Islet precursor cell (in vitro differentiated cells): Measurements from ENCODE around the gene UBR1.

Source experiments
- DNase-seq: peaks from one replicate; pipeline ENCODE4 v3.0.0-alpha.2; 2018

UBR1 gene

DNA sequence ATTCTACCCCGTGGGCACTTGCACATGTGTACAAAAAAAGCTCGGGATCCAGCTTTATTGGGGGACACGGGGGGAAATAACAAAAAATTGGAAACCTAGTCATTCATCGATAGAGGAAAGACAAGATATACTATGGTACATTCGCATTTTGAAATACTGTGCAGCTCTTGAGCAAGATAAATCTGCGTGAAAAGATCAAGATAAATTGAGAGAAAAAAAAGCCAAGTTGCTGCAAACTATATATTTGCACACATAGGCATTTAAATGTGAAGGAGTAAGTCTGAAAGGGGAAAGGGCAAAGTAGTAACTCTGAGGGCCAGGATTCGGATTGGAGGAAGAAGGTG lies 620 bp upstream of the UBR1 start:
- no peak for DNase-seq

DNA sequence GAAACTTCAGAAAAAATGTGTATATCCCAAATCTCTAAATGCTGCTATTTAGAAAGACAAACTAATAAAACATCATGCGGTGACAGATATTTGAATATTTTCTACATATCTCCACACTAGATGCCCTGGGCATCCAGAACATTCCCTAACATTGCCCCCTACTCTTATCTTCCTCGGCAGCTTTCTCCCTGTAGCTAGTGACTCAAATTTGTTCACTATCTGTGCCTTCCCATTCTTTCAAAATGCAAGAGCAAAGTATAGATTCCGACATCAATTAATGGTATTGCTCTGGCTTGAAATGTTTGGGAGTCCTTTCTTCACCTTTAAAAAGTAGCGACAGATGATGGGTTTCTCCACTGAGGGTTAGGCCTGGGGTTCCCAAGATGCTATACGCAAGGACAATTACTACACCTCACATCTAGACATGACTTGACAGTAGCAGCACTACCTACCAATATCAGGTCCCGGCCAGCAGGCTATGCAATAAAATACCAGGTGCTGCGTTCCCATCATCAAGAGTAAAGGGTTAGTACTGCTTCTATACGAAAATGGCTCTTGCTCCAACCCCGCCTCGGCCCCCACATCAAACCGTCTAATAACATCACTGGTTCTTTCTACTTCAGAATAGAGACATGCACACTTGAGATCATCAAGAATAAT lies 631 bp downstream of the UBR1 start:
- no peak for DNase-seq

DNA sequence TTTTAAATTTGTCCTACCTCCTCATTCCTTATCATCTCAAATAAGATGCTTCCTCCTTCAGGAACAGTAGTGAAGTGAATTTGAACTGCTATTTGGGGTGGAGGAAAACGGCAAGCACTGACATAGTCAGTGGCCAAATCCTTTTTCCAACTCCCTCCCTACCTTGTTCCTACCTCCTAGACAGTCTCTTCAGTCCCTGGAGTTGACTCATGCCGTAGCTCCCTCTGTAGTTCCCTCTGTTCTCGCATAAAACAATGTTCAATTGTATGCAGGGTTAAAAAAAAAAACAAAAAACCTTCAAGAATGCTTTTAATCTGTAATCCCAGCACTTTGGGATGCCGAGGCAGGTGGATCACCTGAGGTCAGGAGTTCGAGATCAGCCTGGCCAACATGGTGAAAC lies 1.4 kb downstream of the UBR1 start:
- DNase-seq = peak; percentile 51

DNA sequence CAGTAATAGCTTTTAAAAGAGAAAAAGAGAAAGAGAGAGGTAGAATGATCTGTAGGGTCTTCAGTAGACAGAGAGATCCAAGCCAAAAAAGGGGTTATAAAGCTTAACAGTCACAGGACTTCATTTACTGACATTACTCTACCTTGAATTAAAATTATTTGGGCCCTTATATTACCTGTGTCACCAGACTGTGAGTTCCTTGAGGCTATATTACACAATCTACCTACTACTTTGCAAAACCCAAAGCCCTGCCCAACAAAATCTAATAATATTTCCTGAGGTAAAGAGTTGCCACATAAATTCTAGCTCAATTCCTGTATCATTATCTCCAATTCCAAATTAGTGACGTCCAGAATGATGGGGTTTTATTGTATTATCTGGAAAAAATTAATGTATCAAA lies 1.9 kb downstream of the UBR1 start:
- DNase-seq = no peak

DNA sequence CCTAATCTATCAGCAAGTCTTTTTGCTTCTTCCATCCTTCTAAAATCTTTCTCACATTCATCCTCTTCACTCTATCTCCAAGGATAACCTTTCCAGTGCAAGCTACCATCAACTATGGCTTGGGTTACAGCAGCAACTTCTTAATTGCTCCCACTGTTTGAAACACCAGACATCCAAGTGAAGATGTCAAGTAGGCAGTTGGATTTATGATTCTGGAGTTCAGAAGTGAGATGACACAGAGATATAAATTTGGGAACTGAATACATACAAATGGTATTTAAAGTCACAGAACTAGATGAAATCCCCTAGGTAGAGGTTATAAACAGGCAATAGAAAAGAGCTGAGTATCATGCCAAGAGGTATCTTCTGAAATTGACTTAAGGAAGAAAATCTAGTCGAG lies 3.7 kb downstream of the UBR1 start:
- no peak for DNase-seq

DNA sequence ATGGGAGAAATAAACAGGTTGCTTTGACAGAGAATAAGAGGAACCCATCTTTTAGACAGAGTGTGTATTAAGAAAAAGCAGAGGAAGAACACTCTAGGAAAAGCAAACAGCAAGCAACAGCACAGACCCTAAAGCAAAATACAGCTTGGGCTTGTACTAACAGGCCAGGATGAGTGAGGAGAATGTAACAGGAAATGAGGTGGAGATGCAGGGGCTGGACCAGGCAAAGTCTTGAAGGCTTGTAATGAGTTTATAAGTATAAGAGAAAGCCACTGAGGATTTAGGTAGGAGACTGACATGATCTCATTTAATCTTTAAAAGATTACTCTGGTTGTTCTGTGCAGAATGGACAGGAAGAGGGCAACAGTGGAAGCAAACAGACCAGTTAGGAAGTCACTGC lies 4.9 kb downstream of the UBR1 start:
- no peak for DNase-seq

DNA sequence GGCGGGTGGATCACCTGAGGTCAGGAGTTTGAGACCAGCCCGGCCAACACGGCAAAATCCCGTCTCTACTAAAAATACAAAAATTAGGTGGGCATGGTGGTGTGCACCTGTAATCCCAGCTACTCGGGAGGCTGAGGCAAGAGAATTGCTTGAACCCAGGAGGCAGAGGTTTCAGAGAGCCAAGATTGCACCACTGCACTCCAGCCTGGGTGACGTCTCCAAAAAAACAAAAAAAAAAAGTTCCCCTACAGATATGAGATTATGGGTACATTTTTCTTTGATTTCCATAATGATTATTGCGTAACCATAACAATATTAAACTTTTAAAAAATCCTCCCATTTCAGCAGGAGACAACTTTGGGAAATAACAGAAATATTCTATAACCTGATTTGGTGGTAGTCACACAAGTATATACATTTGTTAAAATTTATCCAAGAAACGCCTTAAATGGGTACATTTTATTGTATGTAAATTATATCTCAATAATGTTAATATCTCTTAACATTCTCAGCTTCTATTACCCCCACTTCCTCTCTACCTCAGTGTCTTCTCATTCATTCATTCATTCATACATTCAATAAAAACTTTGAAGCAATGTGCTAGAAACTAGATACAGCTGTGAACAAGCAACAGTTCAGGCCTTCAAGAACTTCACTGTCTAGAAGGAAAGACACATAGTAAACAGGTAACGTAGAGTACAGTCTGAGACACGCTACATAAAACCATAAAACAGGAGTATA lies 6.6 kb downstream of the UBR1 start:
- no peak for DNase-seq

DNA sequence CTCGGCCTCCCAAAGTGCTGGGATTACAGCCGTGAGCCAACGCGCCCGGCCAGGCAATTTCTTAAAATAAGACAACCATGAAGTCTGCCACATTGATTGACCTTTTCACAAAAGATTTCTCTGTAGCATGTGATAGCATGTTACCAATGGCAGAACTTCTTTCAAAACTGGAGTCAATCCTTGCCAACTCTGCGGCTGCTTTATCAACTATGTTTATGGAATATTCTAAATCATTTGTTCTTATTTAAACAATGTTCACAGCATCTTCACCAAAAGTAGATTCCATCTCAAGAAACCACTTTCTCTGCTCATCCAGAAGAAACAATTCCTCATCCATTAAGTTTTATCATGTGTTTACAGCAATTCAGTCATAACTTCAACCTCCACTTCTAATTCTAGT lies 9.4 kb downstream of the UBR1 start:
- DNase-seq = no peak

DNA sequence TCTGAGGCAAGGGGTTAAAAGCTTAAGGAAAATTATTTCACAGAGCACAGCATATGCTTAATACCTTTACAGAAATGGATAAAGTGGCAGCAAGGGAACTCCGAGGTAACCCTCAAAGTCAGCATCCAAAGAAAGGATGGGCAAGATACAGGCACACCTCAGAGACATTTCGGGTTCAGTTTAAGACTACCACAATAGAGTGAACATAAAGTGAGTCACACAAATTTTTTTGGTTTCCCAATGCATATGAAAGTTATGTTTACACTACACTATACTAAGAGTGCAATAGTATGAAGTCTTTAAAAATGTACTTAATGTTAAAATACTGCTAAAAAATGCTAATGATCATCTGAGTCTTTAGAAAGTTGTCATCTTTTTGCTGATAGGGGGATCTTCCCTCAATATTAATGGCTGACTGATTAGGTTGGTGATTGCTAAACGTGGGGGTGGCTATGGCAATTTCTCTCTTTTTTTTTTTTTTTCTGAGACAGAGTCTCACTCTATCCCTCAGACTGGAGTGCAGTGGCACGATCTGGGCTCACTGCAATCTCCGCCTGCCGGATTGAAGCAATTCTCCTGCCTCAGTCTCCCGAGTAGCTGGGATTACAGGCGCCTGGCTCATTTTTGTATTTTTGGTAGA lies 10.0 kb downstream of the UBR1 start:
- DNase-seq = no peak

DNA sequence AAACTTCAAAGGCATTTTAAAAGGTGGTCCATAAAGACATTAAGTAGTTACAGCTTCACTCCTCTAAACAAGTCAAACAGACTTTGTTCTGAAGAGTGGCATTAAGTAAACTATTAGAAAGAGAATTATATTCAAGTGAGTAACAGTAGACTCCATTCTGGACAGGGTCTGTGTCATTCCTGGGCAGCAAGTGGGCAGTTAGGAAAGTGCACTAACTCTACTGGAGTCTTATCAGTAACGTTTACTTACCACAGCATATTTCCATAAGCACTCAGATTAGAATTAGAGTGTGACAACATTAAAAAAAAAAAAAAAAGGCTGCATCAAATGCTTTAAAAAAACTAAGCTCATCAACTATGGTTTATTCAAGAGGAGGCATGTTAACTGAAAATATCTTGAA lies 10.6 kb downstream of the UBR1 start:
- no peak for DNase-seq

DNA sequence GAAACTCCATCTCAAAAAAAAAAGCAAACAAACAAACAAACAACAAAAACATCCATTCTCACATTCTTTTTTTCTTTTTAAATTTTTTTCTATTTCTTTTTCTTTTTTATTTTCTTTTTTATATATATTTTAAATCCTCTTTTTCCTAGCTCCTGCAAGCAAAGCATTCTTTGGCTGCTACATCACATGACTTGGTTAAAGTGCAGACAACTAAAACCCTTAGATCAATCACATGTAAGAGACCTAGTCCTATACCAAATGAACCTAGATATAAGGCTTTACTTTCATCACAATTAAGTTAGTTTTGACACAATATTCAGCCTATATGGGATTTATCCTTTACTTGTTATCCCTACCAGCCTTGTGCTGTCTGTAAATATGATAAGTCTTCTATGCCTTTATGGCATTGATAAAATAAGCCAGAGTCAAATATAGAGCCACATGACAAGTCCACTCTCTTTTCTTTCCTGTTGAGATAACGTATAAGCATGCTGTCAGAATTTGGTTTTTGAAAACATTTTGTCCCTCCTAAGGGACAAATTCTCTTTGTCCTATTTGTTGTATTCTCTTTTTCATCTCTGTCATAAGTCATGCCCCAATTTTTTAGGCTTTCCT lies 11.3 kb downstream of the UBR1 start:
- no peak for DNase-seq

DNA sequence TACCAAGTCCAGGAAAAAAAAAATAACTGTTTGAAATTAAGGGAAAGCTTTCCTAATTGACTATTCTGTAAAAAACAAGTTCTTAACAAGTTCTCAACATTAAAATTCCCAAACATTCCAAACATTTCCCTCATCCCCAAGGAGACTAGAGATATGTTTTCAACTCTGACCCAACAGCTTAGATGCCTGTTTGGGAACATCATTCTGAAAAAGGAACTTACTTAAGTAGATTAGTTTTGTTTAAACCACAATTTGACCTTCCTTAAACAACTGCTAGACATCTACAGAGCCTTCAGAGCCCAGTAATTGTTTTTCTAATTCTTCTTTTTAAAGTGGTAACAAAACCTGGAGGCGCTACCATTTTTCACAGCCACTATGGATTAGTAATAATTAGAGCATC lies 12.8 kb downstream of the UBR1 start:
- no peak for DNase-seq

DNA sequence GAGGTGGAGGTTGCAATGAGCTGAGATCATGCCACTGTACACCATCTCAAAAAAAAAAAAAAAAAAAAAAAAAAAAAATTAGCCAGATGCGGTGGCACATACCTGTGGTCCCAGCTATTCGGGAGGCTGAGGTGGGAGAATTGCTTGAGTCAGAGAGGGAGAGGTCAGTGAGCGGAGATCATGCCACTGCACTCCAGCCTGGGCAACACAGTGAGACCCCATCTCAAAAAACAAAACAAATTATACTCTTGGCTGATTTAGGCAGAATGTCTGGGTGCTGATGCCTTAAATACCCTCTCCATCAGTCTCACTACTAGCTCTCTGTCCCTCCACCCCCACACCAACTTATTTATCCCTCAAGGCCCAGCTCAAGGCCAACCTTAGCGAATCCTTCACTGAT lies 14.0 kb downstream of the UBR1 start:
- no peak for DNase-seq

DNA sequence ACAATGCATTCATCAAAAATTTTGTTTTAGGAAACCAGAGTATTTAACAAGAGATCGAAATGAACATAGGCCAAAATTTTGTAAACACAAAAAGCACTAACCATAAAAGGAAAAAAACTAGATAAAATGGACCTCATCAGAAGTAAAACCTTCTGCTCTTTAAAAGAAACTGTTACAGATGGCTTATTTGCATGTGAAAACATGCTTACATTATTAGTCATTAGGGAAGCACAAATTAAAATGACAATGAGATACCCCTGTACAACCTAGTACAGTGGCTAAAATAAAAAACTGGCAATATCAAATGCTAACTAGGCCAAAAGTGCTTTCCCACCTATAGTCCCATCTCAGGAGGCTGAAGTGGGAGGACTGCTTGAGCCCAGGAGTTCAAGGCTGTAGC lies 19.3 kb downstream of the UBR1 start:
- DNase-seq = no peak

DNA sequence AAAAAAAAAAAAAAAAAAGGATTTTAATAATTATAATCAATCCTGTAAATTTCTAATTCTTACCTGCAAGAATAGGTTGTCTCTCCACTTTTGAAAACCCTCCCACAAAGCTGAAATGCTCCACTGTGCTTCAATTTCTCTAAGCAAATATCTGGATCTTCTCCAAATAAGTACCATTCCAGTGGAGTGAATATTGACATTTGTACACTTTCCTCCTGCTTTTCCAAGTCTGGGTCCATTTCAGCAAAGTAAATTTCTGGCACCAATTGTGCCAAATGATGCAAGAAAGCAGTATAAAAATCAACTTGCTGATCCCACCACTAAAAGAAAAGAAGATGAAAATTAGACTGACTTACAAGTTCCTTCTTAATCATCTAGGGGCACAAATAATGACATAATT lies 19.9 kb downstream of the UBR1 start:
- no peak for DNase-seq

DNA sequence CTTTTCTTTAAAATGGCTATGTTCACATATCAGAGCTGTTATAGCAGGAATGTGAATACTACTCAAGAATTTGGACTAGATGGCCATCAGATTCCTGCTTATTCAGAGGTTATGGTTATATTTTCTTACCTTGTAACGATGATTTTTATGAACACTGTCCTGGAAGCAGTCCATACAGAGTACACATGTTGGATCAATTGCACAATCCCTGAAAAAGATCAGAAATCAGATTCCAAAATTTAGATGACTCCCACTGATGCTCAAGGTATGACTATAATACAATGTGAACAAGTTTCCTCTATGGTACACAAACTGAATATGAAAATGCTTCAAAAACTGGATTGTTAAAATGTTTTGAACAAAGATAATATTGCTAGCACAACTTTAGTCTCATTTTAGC lies 23.3 kb downstream of the UBR1 start:
- DNase-seq = no peak

DNA sequence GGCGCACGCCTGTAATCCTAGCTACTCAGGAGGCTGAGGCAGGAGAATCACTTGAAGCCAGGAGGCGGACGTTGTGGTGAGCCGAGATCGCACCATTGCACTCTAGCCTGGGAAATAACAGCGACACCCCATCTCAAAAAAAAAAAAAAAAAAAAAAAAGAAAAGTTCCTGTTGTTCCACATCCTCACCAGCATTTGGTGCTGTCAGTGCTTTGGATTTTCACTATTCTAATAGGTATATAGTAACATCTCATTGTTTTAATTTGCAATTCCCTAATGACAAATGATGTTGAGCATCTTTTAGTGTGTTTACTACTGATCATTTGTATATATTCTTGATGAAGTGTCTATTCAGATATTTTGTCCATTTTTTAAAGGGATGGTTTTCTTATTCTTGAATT lies 24.6 kb downstream of the UBR1 start:
- DNase-seq = no peak

DNA sequence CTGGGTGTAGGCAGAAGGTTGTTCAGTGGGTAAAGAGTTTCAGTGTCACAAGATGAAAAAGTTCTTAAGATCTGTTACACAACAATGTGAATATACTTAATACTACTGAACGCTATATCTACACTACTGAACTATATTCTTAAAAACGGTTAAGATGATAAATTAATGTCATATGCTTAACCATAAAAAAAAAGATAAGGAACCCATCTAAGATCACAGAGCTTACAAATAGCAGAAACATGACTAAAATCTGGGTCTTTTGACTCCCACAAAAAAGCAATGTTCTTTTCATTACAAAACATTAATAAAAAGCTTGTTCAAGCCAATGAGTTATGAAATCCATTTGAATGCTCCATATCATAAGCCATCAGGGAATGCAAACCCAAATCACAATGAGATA lies 34.4 kb downstream of the UBR1 start:
- DNase-seq = no peak

DNA sequence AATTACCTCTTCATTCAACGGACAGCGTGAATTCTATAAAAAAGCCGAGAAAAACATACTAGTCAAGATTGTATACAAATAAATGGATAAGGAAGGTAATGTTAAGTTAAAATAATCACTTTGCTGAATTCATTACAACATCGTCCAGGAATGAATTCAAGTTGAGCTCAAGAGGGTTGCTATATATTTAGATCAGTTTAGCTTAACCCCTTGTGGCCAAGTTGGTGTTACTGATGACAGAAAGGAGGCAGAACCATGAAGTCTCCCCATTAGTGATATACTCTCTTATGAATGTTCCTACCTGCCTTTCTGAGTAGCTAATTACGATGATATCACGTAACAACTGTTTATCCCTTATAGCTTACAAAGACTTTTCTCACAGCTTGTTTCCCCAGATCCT lies 34.9 kb downstream of the UBR1 start:
- no peak for DNase-seq

DNA sequence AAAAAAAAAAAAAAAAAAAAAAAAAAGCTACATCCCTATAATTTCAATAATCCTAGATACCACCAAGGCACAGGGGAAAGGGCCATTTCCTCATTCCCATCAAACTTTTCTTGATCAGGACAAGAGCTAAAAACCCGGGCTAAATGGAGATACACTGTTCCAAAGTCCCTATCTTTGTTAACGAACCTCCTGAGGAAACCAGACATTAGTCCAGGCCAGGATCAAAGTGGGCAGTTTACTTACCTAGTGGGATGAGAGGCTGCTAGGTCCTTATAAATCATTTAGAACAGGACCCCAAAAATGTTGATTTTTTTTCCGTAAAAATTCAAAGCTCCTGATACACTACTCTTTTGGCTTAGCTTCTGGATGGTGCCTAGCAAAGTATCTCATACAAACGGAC lies 35.6 kb downstream of the UBR1 start:
- DNase-seq = no peak

DNA sequence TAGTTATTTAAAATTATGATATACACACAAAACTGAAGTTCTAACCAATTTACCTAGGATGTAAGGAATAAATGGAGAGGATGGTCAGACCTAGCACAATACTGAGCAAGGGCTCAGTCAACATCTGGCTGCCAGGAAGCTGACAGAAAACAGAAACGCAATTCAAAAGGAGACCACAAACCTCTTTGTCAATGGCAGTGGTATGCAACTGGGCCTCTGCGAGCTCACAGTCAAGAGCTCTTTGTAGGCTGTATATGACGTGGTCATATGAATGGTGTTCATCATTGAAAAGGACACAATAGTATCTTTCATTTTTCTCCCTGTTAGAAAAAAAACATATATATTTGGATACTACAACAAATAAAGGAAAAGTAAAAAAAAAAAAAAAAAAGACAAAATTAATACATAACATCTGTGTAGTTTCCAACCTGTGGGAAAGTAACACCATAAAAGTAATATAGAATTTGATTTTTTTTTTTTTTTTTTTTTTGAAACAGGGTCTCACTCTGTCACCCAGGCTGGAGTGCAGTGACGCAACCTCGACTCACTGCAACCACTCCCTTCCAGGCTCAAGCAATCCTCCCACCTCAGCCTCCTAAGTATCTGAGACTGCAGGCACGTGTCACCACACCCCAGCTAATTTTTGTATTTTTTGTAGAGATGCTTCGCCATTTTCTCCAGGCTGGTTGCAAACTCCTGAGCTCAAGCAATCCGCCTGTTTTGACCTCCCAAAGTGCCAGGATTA lies 37.9 kb downstream of the UBR1 start:
- DNase-seq = peak; percentile 85

DNA sequence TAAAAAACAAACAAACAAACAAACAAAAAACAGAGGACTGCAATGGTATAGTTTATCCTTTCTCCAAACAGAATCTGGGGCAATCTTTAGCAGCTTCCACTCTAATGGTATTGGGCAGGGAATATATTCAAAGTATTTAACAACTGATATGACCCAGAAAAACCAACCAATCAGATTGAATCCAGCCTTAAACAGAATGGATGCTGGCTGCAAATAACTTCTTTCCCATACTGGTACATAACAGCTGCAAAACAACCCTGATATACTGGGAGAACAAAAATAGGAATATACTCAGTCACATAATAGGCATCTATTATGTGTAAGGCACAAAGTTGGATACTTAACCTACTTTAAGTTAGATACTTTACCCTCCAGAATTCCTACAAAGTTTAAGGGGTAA lies 49.1 kb downstream of the UBR1 start:
- DNase-seq = no peak

DNA sequence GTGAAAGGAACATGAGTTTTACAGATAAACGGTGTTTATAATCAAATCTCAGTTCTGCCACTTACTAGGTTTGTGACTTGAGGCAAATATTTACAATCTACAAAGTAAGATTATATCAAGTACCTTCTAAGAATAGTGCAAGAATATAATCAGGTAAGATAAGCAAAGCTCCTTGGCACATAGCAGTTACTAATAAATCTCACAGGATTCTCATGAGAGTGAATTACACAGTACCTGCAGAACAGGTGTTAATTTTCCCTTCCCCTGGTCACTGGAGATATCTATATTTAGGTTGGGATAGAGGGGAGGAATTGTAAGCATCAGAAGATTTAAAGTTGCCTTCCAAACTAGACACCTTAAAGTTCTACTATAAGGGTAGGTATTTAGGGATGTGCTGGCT lies 53.0 kb downstream of the UBR1 start:
- DNase-seq = no peak

DNA sequence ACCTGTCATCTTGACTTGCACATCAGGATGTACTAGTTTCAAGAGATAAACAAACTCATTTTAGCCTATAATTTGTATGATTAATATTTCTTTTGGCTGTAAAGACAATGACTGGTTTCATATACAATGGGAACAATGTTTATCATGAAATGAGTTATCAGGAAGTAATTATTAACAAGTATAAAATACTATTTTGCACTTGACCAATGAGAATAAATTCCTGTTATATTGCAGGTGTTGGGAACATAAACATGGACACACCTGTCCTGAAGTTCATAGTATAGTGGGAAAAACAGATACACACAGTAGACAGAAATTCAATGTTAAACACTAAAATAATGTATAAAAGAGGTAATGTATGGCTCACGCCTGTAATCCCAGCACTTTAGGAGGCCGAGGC lies 56.9 kb downstream of the UBR1 start:
- no peak for DNase-seq
